HCEC 1CT (cell line): ENCODE results near the gene PRR5L.
"Not testable (repeated sequence)": the region's sequence is repeated elsewhere in the genome, so short reads cannot be mapped to it uniquely, and the experiment has no call there.

Experiments
- DNase-seq: peaks from one replicate; pipeline ENCODE4 v3.0.0-alpha.2; 2017

PRR5L gene

GRCh38 chr11:36281850-36282249, 14.2 kb upstream of the PRR5L start:
- no peak for DNase-seq

- no peak for DNase-seq
These were observed 13.2 kb upstream of the PRR5L start for GRCh38 chr11:36282926-36283325.

- DNase-seq = no peak
These were observed 7.5 kb upstream of the PRR5L start for GRCh38 chr11:36288442-36289225.

GRCh38 chr11:36289226-36289852, 6.7 kb upstream of the PRR5L start, which contains the start of gene COMMD9:
Gene COMMD9, minus strand, starts transcription at chr11:36289424. Its CDS starts 12 bp downstream, at chr11:36289412.
- peak; percentile 93 for DNase-seq

GRCh38 chr11:36292311-36292722, 3.8 kb upstream of the PRR5L start:
- DNase-seq = peak; percentile 31

- peak; percentile 72 for DNase-seq
These were observed 926 bp downstream of the PRR5L start for GRCh38 chr11:36296884-36297543.

GRCh38 chr11:36300650-36301049, 4.6 kb downstream of the PRR5L start:
- no peak for DNase-seq

- DNase-seq = no peak
These were observed 8.3 kb downstream of the PRR5L start for GRCh38 chr11:36304351-36304750.

- DNase-seq = no peak
These were observed 9.0 kb downstream of the PRR5L start for GRCh38 chr11:36305047-36305446.

- no peak for DNase-seq
These were observed 10.8 kb downstream of the PRR5L start for GRCh38 chr11:36306888-36307287.

GRCh38 chr11:36308577-36308976, 12.5 kb downstream of the PRR5L start:
- DNase-seq = no peak

- DNase-seq = no peak
These were observed 13.7 kb downstream of the PRR5L start for GRCh38 chr11:36309779-36310178.

- DNase-seq = peak; percentile 42
These were observed 16.0 kb downstream of the PRR5L start for GRCh38 chr11:36311926-36312595.

- peak; percentile 87 for DNase-seq
These were observed 16.8 kb downstream of the PRR5L start for GRCh38 chr11:36312611-36313472.

- DNase-seq = no peak
These were observed 17.8 kb downstream of the PRR5L start for GRCh38 chr11:36313750-36314433.

- no peak for DNase-seq
These were observed 18.3 kb downstream of the PRR5L start for GRCh38 chr11:36314434-36314767.

GRCh38 chr11:36316049-36316448, 20.0 kb downstream of the PRR5L start:
- no peak for DNase-seq

GRCh38 chr11:36317992-36318391, 21.9 kb downstream of the PRR5L start:
- no peak for DNase-seq

- not testable (repeated sequence) for DNase-seq
These were observed 28.9 kb downstream of the PRR5L start for GRCh38 chr11:36324956-36325355.

- DNase-seq = not testable (repeated sequence)
These were observed 29.3 kb downstream of the PRR5L start for GRCh38 chr11:36325403-36325802.

GRCh38 chr11:36326524-36327419, 30.7 kb downstream of the PRR5L start:
- no peak for DNase-seq
